Stomach smooth muscle (tissue), 2 donors: ENCODE results near the gene ALK.

ENCODE experiments used
- H3K27ac ChIP-seq: one replicate; pipeline ENCODE4 v1.7.0; 2013; ENCODE audit warnings: mild to moderate bottlenecking, low read length, inconsistent platforms
- H3K27me3 ChIP-seq, 2 donors: one replicate each; pipeline ENCODE4 v1.7.0; 2013; ENCODE audit warnings: low read length in 2 of 2; ENCODE audit not compliant: insufficient read depth in 2 of 2, control insufficient read depth in 1 of 2
- H3K36me3 ChIP-seq, 2 donors: one replicate each; pipeline ENCODE4 v1.7.0; 2013; ENCODE audit warnings: low read length in 2 of 2; ENCODE audit not compliant: control insufficient read depth in 2 of 2, insufficient read depth in 2 of 2
- H3K4me1 ChIP-seq: one replicate; pipeline ENCODE4 v1.7.0; 2013; ENCODE audit warnings: low read length; ENCODE audit not compliant: control insufficient read depth, insufficient read depth
- H3K4me3 ChIP-seq, 2 donors: one replicate each; pipeline ENCODE4 v1.7.0; 2013; ENCODE audit warnings: low read length in 2 of 2
- H3K9ac ChIP-seq, 2 donors: one replicate each; pipeline ENCODE4 v1.7.0; 2013; ENCODE audit warnings: low read length in 2 of 2, mild to moderate bottlenecking in 1 of 2
- H3K9me3 ChIP-seq, 2 donors: one replicate each; pipeline ENCODE4 v1.7.0; 2013; ENCODE audit warnings: low read length in 2 of 2; ENCODE audit not compliant: control insufficient read depth in 2 of 2
- donor health status: healthy.
- donor health status: Pancreatic carcinoma.

Gene ALK

GRCh38 chr2:29377788-29378187 is 543.6 kb downstream of the ALK start:
- no peaks in the 10 kb centered on the region for H3K9me3 ChIP-seq
- no peak overlapping the region for H3K27ac ChIP-seq
- H3K9ac ChIP-seq = no peak overlapping the region
- H3K4me3 ChIP-seq = no peak overlapping the region
- peaks cover 2 to 3% of the 10 kb centered on the region in 2 donors for H3K27me3 ChIP-seq
- no peaks in the 10 kb centered on the region for H3K36me3 ChIP-seq
- H3K4me1 ChIP-seq = no peaks in the 10 kb centered on the region

- Histone ChIP-seq H3K36me3 (no peaks in the 10 kb centered on the region), H3K27me3 (peaks cover 2 to 3% of the 10 kb centered on the region in 2 donors), H3K9me3 (no peaks in the 10 kb centered on the region), H3K4me1 (no peaks in the 10 kb centered on the region), H3K4me3 (no peak overlapping the region), H3K27ac (no peak overlapping the region), H3K9ac (no peak overlapping the region)
Measured at GRCh38 chr2:29376541-29376940, 544.8 kb downstream of the ALK start.

GRCh38 chr2:29375843-29376242 is 545.5 kb downstream of the ALK start:
- no peak overlapping the region for H3K4me3 ChIP-seq
- no peak overlapping the region for H3K9ac ChIP-seq
- H3K9me3 ChIP-seq = no peaks in the 10 kb centered on the region
- H3K4me1 ChIP-seq = no peaks in the 10 kb centered on the region
- H3K36me3 ChIP-seq = no peaks in the 10 kb centered on the region
- H3K27ac ChIP-seq = no peak overlapping the region
- H3K27me3 ChIP-seq = peaks cover 1 to 3% of the 10 kb centered on the region in 2 donors

- peaks cover 0 to 3% of the 10 kb centered on the region in 2 donors for H3K27me3 ChIP-seq
- H3K9me3 ChIP-seq = no peaks in the 10 kb centered on the region
- no peaks in the 10 kb centered on the region for H3K36me3 ChIP-seq
- H3K4me3 ChIP-seq = no peak overlapping the region
- no peak overlapping the region for H3K9ac ChIP-seq
- no peak overlapping the region for H3K27ac ChIP-seq
- no peaks in the 10 kb centered on the region for H3K4me1 ChIP-seq
Measured at GRCh38 chr2:29374823-29375222, 546.6 kb downstream of the ALK start.

GRCh38 chr2:29373870-29374269 is 547.5 kb downstream of the ALK start:
- Histone ChIP-seq H3K27ac (no peak overlapping the region), H3K4me1 (no peaks in the 10 kb centered on the region)

GRCh38 chr2:29372185-29372584 is 549.2 kb downstream of the ALK start:
- H3K4me1 ChIP-seq = no peaks in the 10 kb centered on the region
- H3K36me3 ChIP-seq = no peaks in the 10 kb centered on the region
- peaks cover 0 to 3% of the 10 kb centered on the region in 2 donors for H3K27me3 ChIP-seq
- H3K27ac ChIP-seq = no peak overlapping the region
- H3K9me3 ChIP-seq = no peaks in the 10 kb centered on the region
- no peak overlapping the region for H3K4me3 ChIP-seq
- H3K9ac ChIP-seq = no peak overlapping the region

More at GRCh38 chr2:29373870-29374269, 547.5 kb downstream of the ALK start:
- H3K9ac ChIP-seq = no peak overlapping the region
- no peaks in the 10 kb centered on the region for H3K36me3 ChIP-seq
- no peaks in the 10 kb centered on the region for H3K9me3 ChIP-seq
- peaks cover 0 to 3% of the 10 kb centered on the region in 2 donors for H3K27me3 ChIP-seq
- no peak overlapping the region for H3K4me3 ChIP-seq

- no peak overlapping the region for H3K27ac ChIP-seq
- no peak overlapping the region for H3K4me3 ChIP-seq
- H3K9ac ChIP-seq = no peak overlapping the region
- peaks cover 0 to 3% of the 10 kb centered on the region in 2 donors for H3K27me3 ChIP-seq
- H3K9me3 ChIP-seq = no peaks in the 10 kb centered on the region
- no peaks in the 10 kb centered on the region for H3K36me3 ChIP-seq
- no peaks in the 10 kb centered on the region for H3K4me1 ChIP-seq
Measured at GRCh38 chr2:29370581-29371125, 550.7 kb downstream of the ALK start.

GRCh38 chr2:29370173-29370572 is 551.2 kb downstream of the ALK start:
- no peak overlapping the region for H3K9ac ChIP-seq
- H3K9me3 ChIP-seq = no peaks in the 10 kb centered on the region
- H3K4me3 ChIP-seq = no peak overlapping the region
- H3K36me3 ChIP-seq = no peaks in the 10 kb centered on the region
- no peaks in the 10 kb centered on the region for H3K4me1 ChIP-seq
- peaks cover 2 to 3% of the 10 kb centered on the region in 2 donors for H3K27me3 ChIP-seq
- H3K27ac ChIP-seq = no peak overlapping the region

GRCh38 chr2:29368659-29369040 is 552.7 kb downstream of the ALK start:
- H3K4me1 ChIP-seq = no peaks in the 10 kb centered on the region
- peaks cover 2 to 3% of the 10 kb centered on the region in 2 donors for H3K27me3 ChIP-seq
- no peak overlapping the region for H3K4me3 ChIP-seq
- H3K9ac ChIP-seq = no peak overlapping the region
- H3K27ac ChIP-seq = no peak overlapping the region
- H3K9me3 ChIP-seq = no peaks in the 10 kb centered on the region
- H3K36me3 ChIP-seq = no peaks in the 10 kb centered on the region

GRCh38 chr2:29367986-29368658 is 553.3 kb downstream of the ALK start:
- H3K4me3 ChIP-seq = no peak overlapping the region
- peaks cover 0 to 3% of the 10 kb centered on the region in 2 donors for H3K27me3 ChIP-seq
- H3K4me1 ChIP-seq = no peaks in the 10 kb centered on the region
- no peaks in the 10 kb centered on the region for H3K36me3 ChIP-seq
- no peaks in the 10 kb centered on the region for H3K9me3 ChIP-seq
- no peak overlapping the region for H3K27ac ChIP-seq
- H3K9ac ChIP-seq = no peak overlapping the region

GRCh38 chr2:29363111-29363510 is 558.3 kb downstream of the ALK start:
- Histone ChIP-seq H3K9ac (no peak overlapping the region), H3K27me3 (peaks cover 0 to 3% of the 10 kb centered on the region in 2 donors), H3K4me3 (no peak overlapping the region), H3K27ac (no peak overlapping the region), H3K4me1 (no peaks in the 10 kb centered on the region), H3K9me3 (no peaks in the 10 kb centered on the region), H3K36me3 (no peaks in the 10 kb centered on the region)
